Suprapubic skin (tissue), 4 donors: ENCODE results near the gene EXOC7. TPM values are rescaled to one million over a fixed set of nuclear protein-coding genes. Genes with fewer than 3 reads are reported as not detected.

Experiments
- DNase-seq, 2 donors: peaks; one replicate each; pipeline ENCODE4 v3.0.0-alpha.2; 2019; ENCODE audit warnings: low spot score in 2 of 2
- H3K27ac ChIP-seq: fragments of 200-600 bp; sonication (generic); one replicate; pipeline ENCODE4 v1.5.1; 2019
- H3K27me3 ChIP-seq: fragments of 200-600 bp; sonication (generic); one replicate; pipeline ENCODE4 v1.5.1; 2019
- H3K36me3 ChIP-seq: fragments of 200-600 bp; sonication (generic); one replicate; pipeline ENCODE4 v1.5.1; 2019
- H3K4me1 ChIP-seq: fragments of 200-600 bp; sonication (generic); one replicate; pipeline ENCODE4 v1.5.1; 2019
- H3K4me3 ChIP-seq: fragments of 200-600 bp; sonication (generic); one replicate; pipeline ENCODE4 v1.5.1; 2019; ENCODE audit warnings: mild to moderate bottlenecking
- H3K9me3 ChIP-seq: fragments of 200-600 bp; sonication (generic); one replicate; pipeline ENCODE4 v1.5.1; 2019
- EP300 ChIP-seq: sonication (generic); formaldehyde crosslinking; IDR thresholded peaks from one replicate; pipeline ENCODE4 v1.6.1; 2017; ENCODE audit warnings: antibody characterized with exemption
- POLR2A ChIP-seq, 2 donors: fragments of 450-650 bp; IDR thresholded peaks; one replicate each; pipeline ENCODE4 v1.6.1; 2017; ENCODE audit warnings: antibody characterized with exemption in 2 of 2, mild to moderate bottlenecking in 2 of 2, moderate library complexity in 2 of 2
- POLR2AphosphoS5 ChIP-seq, 3 donors: sonication (generic); formaldehyde crosslinking; IDR thresholded peaks; one replicate each; pipeline ENCODE4 v1.6.1; 2017; ENCODE audit warnings: antibody characterized with exemption in 3 of 3
- WGBS: methylation state at CpG from one replicate; pipeline ENCODE4 v1.1.5; 2018; 5-methylcytosine and 5-hydroxymethylcytosine counted together
- total RNA-seq, 4 donors: library from RNA; depleted of rRNA; stranded (reverse); fragments of >200 nt; gene quantifications; one replicate each; pipeline ENCODE4 v1.1.0, GENCODE V29; 2016
- TF ChIP-seq, protein P1 (sequence below), 2 donors: fragments of 200-600 bp in 1 of 2; fragments of 450-650 bp in 1 of 2; sonication (generic) in 1 of 2; IDR thresholded peaks; one replicate each; pipeline ENCODE4 v1.5.1; 2016 to 2019; ENCODE audit warnings: antibody characterized with exemption in 2 of 2, mild to moderate bottlenecking in 1 of 2, moderate library complexity in 1 of 2

Gene EXOC7
- total RNA-seq, 4 donors from 2014 or later = 67.4 to 108 (median 78.6) TPM

GRCh38 chr17:76137001-76137350, 33.4 kb upstream of the EXOC7 start:
- no peak overlapping the region for H3K27ac ChIP-seq
- H3K27me3 ChIP-seq = peaks cover 71% of the 10 kb centered on the region
- H3K36me3 ChIP-seq = no peaks in the 10 kb centered on the region
- H3K4me1 ChIP-seq = peaks cover 39% of the 10 kb centered on the region
- no peaks in the 10 kb centered on the region for H3K9me3 ChIP-seq
- WGBS = 86% methylated on average over 5 of the region's 7 CpGs
- TF ChIP-seq EP300 = no peak
- TF ChIP-seq POLR2A (IDR thresholded peaks at IDR 0.05) = no peak
- TF ChIP-seq, protein P1, sequence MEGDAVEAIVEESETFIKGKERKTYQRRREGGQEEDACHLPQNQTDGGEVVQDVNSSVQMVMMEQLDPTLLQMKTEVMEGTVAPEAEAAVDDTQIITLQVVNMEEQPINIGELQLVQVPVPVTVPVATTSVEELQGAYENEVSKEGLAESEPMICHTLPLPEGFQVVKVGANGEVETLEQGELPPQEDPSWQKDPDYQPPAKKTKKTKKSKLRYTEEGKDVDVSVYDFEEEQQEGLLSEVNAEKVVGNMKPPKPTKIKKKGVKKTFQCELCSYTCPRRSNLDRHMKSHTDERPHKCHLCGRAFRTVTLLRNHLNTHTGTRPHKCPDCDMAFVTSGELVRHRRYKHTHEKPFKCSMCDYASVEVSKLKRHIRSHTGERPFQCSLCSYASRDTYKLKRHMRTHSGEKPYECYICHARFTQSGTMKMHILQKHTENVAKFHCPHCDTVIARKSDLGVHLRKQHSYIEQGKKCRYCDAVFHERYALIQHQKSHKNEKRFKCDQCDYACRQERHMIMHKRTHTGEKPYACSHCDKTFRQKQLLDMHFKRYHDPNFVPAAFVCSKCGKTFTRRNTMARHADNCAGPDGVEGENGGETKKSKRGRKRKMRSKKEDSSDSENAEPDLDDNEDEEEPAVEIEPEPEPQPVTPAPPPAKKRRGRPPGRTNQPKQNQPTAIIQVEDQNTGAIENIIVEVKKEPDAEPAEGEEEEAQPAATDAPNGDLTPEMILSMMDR (IDR thresholded peaks at IDR 0.05) = no peak
- no peak for TF ChIP-seq POLR2AphosphoS5 (IDR thresholded peaks at IDR 0.05)
- H3K4me3 ChIP-seq = no peak overlapping the region
- no peak for DNase-seq

DNA sequence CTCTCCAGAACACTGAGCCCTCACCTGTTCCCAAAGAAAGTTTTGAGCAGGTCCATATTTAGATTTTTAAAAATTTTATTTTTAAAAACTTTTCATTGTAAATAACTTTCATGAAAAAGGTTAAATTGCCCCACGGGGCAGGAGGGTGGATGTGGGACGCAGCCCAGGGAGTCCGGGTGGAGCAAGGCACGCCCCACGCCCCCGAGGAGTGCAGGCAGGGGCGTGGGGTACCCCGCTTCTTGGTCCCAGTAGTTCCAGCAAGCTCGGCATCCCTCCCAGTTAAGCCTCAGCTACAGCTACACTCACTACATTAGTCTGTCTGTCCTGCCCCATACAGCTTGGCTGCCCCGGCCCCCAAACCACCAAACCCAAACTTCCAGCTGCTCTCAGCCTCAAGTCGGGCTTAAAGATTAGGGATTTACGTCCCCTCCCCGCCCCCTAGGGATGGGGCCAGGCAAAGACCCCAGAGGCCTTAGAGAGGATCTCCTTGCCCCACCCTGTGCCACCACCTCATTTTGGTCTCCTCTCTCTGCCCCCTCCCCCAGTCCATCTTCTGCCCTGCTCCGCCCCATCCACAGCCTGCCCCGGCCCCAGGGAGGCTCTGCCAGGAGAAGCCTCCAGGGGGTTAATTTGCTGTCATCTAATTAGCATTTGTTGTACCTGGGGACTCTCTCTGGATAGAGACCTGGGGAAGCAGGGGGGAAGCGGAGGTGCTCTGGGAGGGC, 32.9 kb upstream of the EXOC7 start:
- TF ChIP-seq, protein P1 (IDR thresholded peaks at IDR 0.05) = no peak
- TF ChIP-seq POLR2AphosphoS5 (IDR thresholded peaks at IDR 0.05) (no peak), POLR2A (IDR thresholded peaks at IDR 0.05) (no peak), EP300 (no peak)
- Histone ChIP-seq H3K4me1 (peaks cover 34% of the 10 kb centered on the region), H3K27ac (no peak overlapping the region), H3K36me3 (no peaks in the 10 kb centered on the region), H3K4me3 (no peak overlapping the region), H3K9me3 (no peaks in the 10 kb centered on the region), H3K27me3 (peaks cover 77% of the 10 kb centered on the region)
- WGBS = 67% methylated on average over 15 of the region's 16 CpGs
- no peak for DNase-seq

DNA sequence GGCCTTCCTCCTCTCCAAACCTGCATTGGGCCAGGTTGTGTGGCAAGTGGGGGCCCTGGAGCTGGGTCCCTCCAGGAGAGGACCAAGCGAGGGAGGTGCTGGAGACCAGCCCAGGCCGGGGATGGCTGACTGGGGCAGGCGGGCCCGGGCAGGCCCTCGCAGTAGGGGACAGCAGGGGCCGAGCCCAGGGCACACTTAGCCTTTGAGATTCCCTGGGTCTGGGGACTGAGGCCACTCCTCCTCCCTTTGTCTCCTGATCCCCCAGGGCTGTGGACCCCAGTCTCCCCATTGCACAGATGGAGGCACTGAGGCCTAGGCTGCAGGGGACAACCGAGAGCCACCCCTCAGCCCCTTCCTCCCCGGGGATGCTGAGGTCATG, 32.2 kb upstream of the EXOC7 start:
- no peak overlapping the region for H3K27ac ChIP-seq
- H3K9me3 ChIP-seq = no peaks in the 10 kb centered on the region
- TF ChIP-seq EP300 = no peak
- TF ChIP-seq, protein P1 (IDR thresholded peaks at IDR 0.05) = no peak
- no peak for TF ChIP-seq POLR2AphosphoS5 (IDR thresholded peaks at IDR 0.05)
- TF ChIP-seq POLR2A (IDR thresholded peaks at IDR 0.05) = no peak
- peaks cover 28% of the 10 kb centered on the region for H3K4me1 ChIP-seq
- 42% methylated on average over 2 of the region's 8 CpGs for WGBS
- no peak for DNase-seq
- peaks cover 82% of the 10 kb centered on the region for H3K27me3 ChIP-seq
- no peak overlapping the region for H3K4me3 ChIP-seq
- H3K36me3 ChIP-seq = no peaks in the 10 kb centered on the region

DNA sequence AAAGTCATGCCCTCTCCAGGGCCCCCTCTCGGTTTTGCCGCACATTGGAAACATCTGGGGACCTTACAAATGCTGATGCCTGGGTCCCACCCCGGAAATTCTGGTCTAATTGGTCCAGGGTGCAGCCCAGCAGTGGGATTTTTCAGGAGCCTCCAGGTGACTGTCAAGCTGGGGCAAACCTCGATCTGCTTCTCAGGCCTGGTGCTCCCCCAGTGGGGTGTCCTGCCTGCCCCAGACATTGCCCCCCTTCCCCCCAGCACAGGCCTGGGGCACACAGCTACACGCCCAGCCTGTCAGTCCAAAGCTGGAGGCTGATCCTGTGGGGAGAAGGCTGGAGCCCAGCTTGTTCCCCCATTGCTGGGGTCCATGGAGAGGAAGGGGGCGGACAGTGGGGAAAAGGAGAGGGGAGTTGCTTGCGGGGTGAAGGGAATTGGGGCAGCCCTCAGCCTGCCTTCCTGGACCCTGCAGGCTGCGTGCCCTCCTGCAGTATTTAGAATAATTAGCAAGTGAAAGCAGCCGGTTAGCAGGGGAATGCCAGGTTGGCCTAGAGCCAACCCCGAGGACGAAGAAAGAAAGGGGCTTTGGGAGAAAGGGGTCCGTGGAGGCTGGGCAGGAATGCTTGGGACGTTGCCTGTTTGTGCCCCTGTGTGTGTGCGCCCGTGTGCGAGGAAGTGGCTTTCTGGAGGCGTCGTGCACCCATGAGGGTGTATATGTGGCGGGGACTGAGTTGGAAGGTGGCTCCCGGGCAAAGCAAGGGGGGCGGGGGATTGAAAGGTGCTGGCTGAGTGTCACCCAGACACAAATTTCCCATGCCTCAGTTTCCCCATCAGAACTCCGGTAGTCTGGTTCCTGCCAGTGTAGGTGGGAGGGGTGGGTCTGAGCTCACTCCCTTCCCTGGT, 31.6 kb upstream of the EXOC7 start:
- WGBS = 55% methylated on average over 20 of the region's 22 CpGs

More for the DNA sequence above, 31.6 kb upstream of the EXOC7 start:
- no peak overlapping the region for H3K4me3 ChIP-seq
- H3K4me1 ChIP-seq = peaks cover 21% of the 10 kb centered on the region
- DNase-seq = no peak
- no peaks in the 10 kb centered on the region for H3K36me3 ChIP-seq
- TF ChIP-seq POLR2A (IDR thresholded peaks at IDR 0.05) (no peak), POLR2AphosphoS5 (IDR thresholded peaks at IDR 0.05) (no peak), EP300 (no peak)
- TF ChIP-seq, protein P1 (IDR thresholded peaks at IDR 0.05) = no peak
- H3K27ac ChIP-seq = no peak overlapping the region
- H3K27me3 ChIP-seq = peaks cover 80% of the 10 kb centered on the region
- no peaks in the 10 kb centered on the region for H3K9me3 ChIP-seq
